ENCODE results near the gene BFSP1.

- TF ChIP-seq POLR2A (IDR thresholded peaks at IDR 0.05) = no peak
- no peak for TF ChIP-seq CTCF (IDR thresholded peaks at IDR 0.05)
Measured at GRCh38 chr20:17501701-17502100, 29.5 kb downstream of the BFSP1 start.
